Pancreas (tissue), 10 donors: ENCODE results near the gene DNAJB8. TPM values are rescaled to one million over a fixed set of nuclear protein-coding genes. Genes with fewer than 3 reads are reported as not detected.

Experiments
- ATAC-seq, 4 donors: fragments of 200-7000 bp; cut with Tn5 transposase; one replicate each; pipeline versions ENCODE4 v1.8.0 to v1.9.1; 2020; ENCODE audit warnings: mild to moderate bottlenecking in 4 of 4, moderate library complexity in 4 of 4
- DNase-seq, 6 donors: peaks; one replicate each; pipeline ENCODE4 v3.0.0-alpha.2; 2020
- FAIRE-seq: peaks from 2 replicates; lab custom pipeline; 2012; peaks lifted over from hg19 to GRCh38; lab: Jason Lieb, UNC
- H3K27ac ChIP-seq, 4 donors: fragments of 200-600 bp; sonication (generic); 1 replicate in 3 of 4; 2 replicates in 1 of 4; pipeline versions ENCODE4 v1.5.0 to v1.8.0; 2020
- H3K27me3 ChIP-seq, 4 donors: fragments of 200-600 bp; one replicate each; pipeline ENCODE4 v1.8.0; 2021
- H3K36me3 ChIP-seq, 3 donors: fragments of 200-600 bp; sonication (generic) in 1 of 3; one replicate each; pipeline versions ENCODE4 v1.5.0 to v1.8.0; 2020 to 2021
- H3K4me1 ChIP-seq, 3 donors: fragments of 200-600 bp; one replicate each; pipeline ENCODE4 v1.8.0; 2021
- H3K4me3 ChIP-seq, 4 donors: fragments of 200-600 bp; sonication (generic) in 2 of 4; one replicate each; pipeline versions ENCODE4 v1.5.0 to v1.8.0; 2020 to 2021
- H3K9me3 ChIP-seq, 4 donors: fragments of 200-600 bp; one replicate each; pipeline ENCODE4 v1.8.0; 2021
- CTCF ChIP-seq, 4 donors: fragments of 200-600 bp; sonication (generic) in 3 of 4; IDR thresholded peaks; one replicate each; pipeline versions ENCODE4 v1.5.0 to v1.8.0; 2021; ENCODE audit warnings: antibody characterized with exemption in 4 of 4
- WGBS, 2 donors: extraction: QIAGEN DNeasy Blood & Tissue Kit; methylation state at CpG; one replicate each; pipeline ENCODE4 v1.1.7; 2013; 5-methylcytosine and 5-hydroxymethylcytosine counted together
- intact Hi-C, 3 donors: fragments of 100-400 bp; cut with DNase I; formaldehyde crosslinking; loops; one replicate each; pipeline versions ENCODE4 v1.11.1 to v1.14.2; 2022
- polyA plus RNA-seq, 2 donors: library from polyadenylated mRNA; stranded (reverse); fragments of 200-250 nt; gene quantifications; one replicate each; pipeline ENCODE4 v1.2.3, GENCODE V29; 2013
- total RNA-seq, 6 donors: library from RNA; stranded (reverse); fragmentation: NEBNext Ultra II Directional in 4 of 6; extraction: Animal tissue kit (Norgen Biotek cat#: 25700) in 4 of 6; gene quantifications; one replicate each; pipeline versions ENCODE4 v1.2.1 to v1.2.4, GENCODE V29; 2021 to 2023
- donor health status: healthy with polysubstance abuse.
- donor health status: DM: no; HTN: no; CAD: no; lungs with moderate emphysema.
- donor health status: DM: no; HTN: no; CAD: no.
- donor health status: control.
- donor health status: control.
- donor health status: Bipolar disorder and iron deficiency.
- donor health status: DM: yes; HTN: yes; CAD: no.
- donor health status: DM: no; HTN: no; CAD: no.
- donor health status: DM: no; HTN: no; CAD: no.
- donor health status: DM: yes; HTN: yes; CAD: no.

Gene DNAJB8
- total RNA-seq (not detected), polyA plus RNA-seq (not detected)

- Histone ChIP-seq H3K36me3 (no peaks in the 10 kb centered on the region), H3K9me3 (no peaks in the 10 kb centered on the region), H3K27ac (no peak within 1 kb of the TSS), H3K4me1 (peaks cover 0 to under 1% (median 0%) of the 10 kb centered on the region in 3 donors), H3K27me3 (no peaks in the 10 kb centered on the region), H3K4me3 (no peak within 1 kb of the TSS)
- no peak for TF ChIP-seq CTCF (IDR thresholded peaks at IDR 0.05)
- no peak for ATAC-seq
- no peak for FAIRE-seq
- intact Hi-C loops = no loop called here
- no peak for DNase-seq
- 80 to 86% methylated on average over 14 of the region's 14 CpGs for WGBS, 2 donors
Observed at GRCh38 chr3:128466840-128467541, at the start of gene DNAJB8. Gene DNAJB8, minus strand, starts transcription at chr3:128466890. Its CDS starts 3,645 bp downstream, at chr3:128463245.

GRCh38 chr3:128515967-128516366 lies 49.3 kb upstream of the DNAJB8 start:
- no peak for DNase-seq
- Histone ChIP-seq H3K9me3 (no peaks in the 10 kb centered on the region), H3K4me3 (no peak overlapping the region), H3K27me3 (no peaks in the 10 kb centered on the region), H3K36me3 (no peaks in the 10 kb centered on the region), H3K27ac (no peak overlapping the region), H3K4me1 (no peaks in the 10 kb centered on the region)
- ATAC-seq = no peak
- FAIRE-seq = no peak
- TF ChIP-seq CTCF (IDR thresholded peaks at IDR 0.05) = no peak
- intact Hi-C loops = no loop called here
- 94 to 97% methylated on average over 1 of the region's 1 CpG for WGBS, 2 donors

GRCh38 chr3:128508852-128509251 lies 42.2 kb upstream of the DNAJB8 start:
- Histone ChIP-seq H3K4me1 (no peaks in the 10 kb centered on the region), H3K27ac (no peak overlapping the region), H3K27me3 (no peaks in the 10 kb centered on the region), H3K9me3 (no peaks in the 10 kb centered on the region), H3K36me3 (no peaks in the 10 kb centered on the region), H3K4me3 (no peak overlapping the region)
- 90 to 96% methylated on average over 5 of the region's 5 CpGs for WGBS, 2 donors
- no peak for FAIRE-seq
- intact Hi-C loops = no loop called here
- DNase-seq = peak in 1 of 6 donors; percentile 14
- ATAC-seq = no peak
- no peak for TF ChIP-seq CTCF (IDR thresholded peaks at IDR 0.05)

- Histone ChIP-seq H3K4me3 (no peak overlapping the region), H3K27me3 (no peaks in the 10 kb centered on the region), H3K9me3 (no peaks in the 10 kb centered on the region), H3K36me3 (no peaks in the 10 kb centered on the region), H3K4me1 (no peaks in the 10 kb centered on the region), H3K27ac (no peak overlapping the region)
- DNase-seq = peak in 1 of 6 donors; percentile 12
- no peak for TF ChIP-seq CTCF (IDR thresholded peaks at IDR 0.05)
- intact Hi-C loops = no loop called here
- no peak for FAIRE-seq
- no peak for ATAC-seq
- WGBS, 2 donors = 61 to 67% methylated on average over 2 of the region's 2 CpGs
Observed at GRCh38 chr3:128506754-128507153, 40.1 kb upstream of the DNAJB8 start.

- Histone ChIP-seq H3K27me3 (no peaks in the 10 kb centered on the region), H3K27ac (no peak overlapping the region), H3K36me3 (no peaks in the 10 kb centered on the region), H3K4me1 (no peaks in the 10 kb centered on the region), H3K4me3 (no peak overlapping the region), H3K9me3 (no peaks in the 10 kb centered on the region)
- intact Hi-C loops = no loop called here
- 95 to 96% methylated on average over 3 of the region's 3 CpGs for WGBS, 2 donors
- TF ChIP-seq CTCF (IDR thresholded peaks at IDR 0.05) = no peak
- no peak for ATAC-seq
- DNase-seq = no peak
- no peak for FAIRE-seq
Observed at GRCh38 chr3:128505771-128506170, 39.1 kb upstream of the DNAJB8 start.
